Upper lobe of left lung (tissue), 4 donors: Measurements from ENCODE around the gene RNF14.

Experiments used
- CTCF ChIP-seq, 6 experiments: fragments of 450-650 bp in 4 of 6; fragments of 200-600 bp in 2 of 6; sonication (generic) in 2 of 6; IDR thresholded peaks; one replicate each; pipeline ENCODE4 v1.5.1; 2016 to 2019; ENCODE audit warnings: antibody characterized with exemption in 6 of 6
- EP300 ChIP-seq, 4 donors: sonication (generic); formaldehyde crosslinking; IDR thresholded peaks; one replicate each; pipeline ENCODE4 v1.5.1; 2017; ENCODE audit warnings: antibody characterized with exemption in 4 of 4, control low read depth in 2 of 4
- POLR2AphosphoS5 ChIP-seq, 2 donors: sonication (generic); formaldehyde crosslinking; IDR thresholded peaks; one replicate each; pipeline ENCODE4 v1.5.1; 2017; ENCODE audit warnings: antibody characterized with exemption in 2 of 2

- TF ChIP-seq CTCF (IDR thresholded peaks at IDR 0.05), result no peak
- no peak for TF ChIP-seq POLR2AphosphoS5 (IDR thresholded peaks at IDR 0.05)
- TF ChIP-seq EP300 (IDR thresholded peaks at IDR 0.05), result no peak
Observed at GRCh38 chr5:141961466-141961865, 7.4 kb upstream of the RNF14 start.
